Spleen (tissue), 11 donors: ENCODE measurements around the gene ART4. TPM values are rescaled to one million over a fixed set of nuclear protein-coding genes. Genes with fewer than 3 reads are reported as not detected.
A peak's percentile ranks its signal among the peaks of the same experiment; 100 is the strongest.

Experiments used
- DNase-seq: peaks from one replicate; pipeline ENCODE4 v3.0.0-alpha.2; 2020
- H3K27ac ChIP-seq, 8 donors: fragments of 200-600 bp; sonication (generic) in 7 of 8; 1 replicate in 4 of 8; 2 replicates in 4 of 8; pipeline versions ENCODE4 v1.5.0 to v1.8.0; 2016 to 2021; ENCODE audit warnings: inconsistent platforms in 4 of 8, mild to moderate bottlenecking in 4 of 8, moderate library complexity in 1 of 8
- H3K27me3 ChIP-seq, 7 donors: fragments of 200-600 bp; sonication (generic) in 6 of 7; replicated peaks in 1 of 7; 1 replicate in 4 of 7; 2 replicates in 3 of 7; pipeline versions ENCODE4 v1.5.0 to v1.8.0; 2016 to 2021; ENCODE audit warnings: inconsistent platforms in 3 of 7, mild to moderate bottlenecking in 1 of 7
- H3K36me3 ChIP-seq, 6 donors: fragments of 200-600 bp; sonication (generic) in 5 of 6; 1 replicate in 4 of 6; 2 replicates in 2 of 6; pipeline versions ENCODE4 v1.5.0 to v1.8.0; 2016 to 2021; ENCODE audit warnings: inconsistent platforms in 2 of 6
- H3K4me1 ChIP-seq, 6 donors: fragments of 200-600 bp; sonication (generic) in 5 of 6; 1 replicate in 3 of 6; 2 replicates in 3 of 6; pipeline versions ENCODE4 v1.5.0 to v1.8.0; 2016 to 2021; ENCODE audit warnings: inconsistent platforms in 3 of 6
- H3K4me3 ChIP-seq, 8 donors: fragments of 200-600 bp; sonication (generic) in 7 of 8; 1 replicate in 4 of 8; 2 replicates in 4 of 8; pipeline versions ENCODE4 v1.5.0 to v1.8.0; 2016 to 2021; ENCODE audit warnings: inconsistent platforms in 4 of 8, mild to moderate bottlenecking in 4 of 8, moderate library complexity in 2 of 8
- H3K9me3 ChIP-seq, 8 donors: fragments of 200-600 bp; sonication (generic) in 7 of 8; 1 replicate in 4 of 8; 2 replicates in 4 of 8; pipeline versions ENCODE4 v1.5.0 to v1.8.0; 2016 to 2021; ENCODE audit warnings: inconsistent platforms in 4 of 8
- POLR2A ChIP-seq, 3 donors: fragments of 450-650 bp; IDR thresholded peaks; one replicate each; pipeline ENCODE4 v1.5.1; 2017; ENCODE audit warnings: antibody characterized with exemption in 3 of 3, mild to moderate bottlenecking in 1 of 3
- POLR2AphosphoS5 ChIP-seq, 3 donors: sonication (generic); formaldehyde crosslinking; IDR thresholded peaks; one replicate each; pipeline ENCODE4 v1.5.1; 2017; ENCODE audit warnings: antibody characterized with exemption in 3 of 3
- WGBS, 5 donors: extraction: QIAGEN DNeasy Blood & Tissue Kit in 3 of 5; methylation state at CpG; one replicate each; pipeline versions ENCODE4 v1.1.5 to v1.1.7; 2013 to 2018; 5-methylcytosine and 5-hydroxymethylcytosine counted together
- intact Hi-C: fragments of 100-400 bp; cut with DNase I; formaldehyde crosslinking; loops from one replicate; pipeline ENCODE4 v1.15.0; 2023; ENCODE audit warnings: low total_unique reads
- polyA plus RNA-seq, 3 donors: library from polyadenylated mRNA; stranded (reverse); fragments of 200-250 nt; gene quantifications; one replicate each; pipeline ENCODE4 v1.2.1, GENCODE V29; 2013
- total RNA-seq, 7 donors: library from RNA; depleted of rRNA in 3 of 7; stranded (reverse); fragments of >200 nt in 3 of 7; fragmentation: NEBNext Ultra II Directional in 4 of 7; extraction: Animal tissue kit (Norgen Biotek cat#: 25700) in 4 of 7; gene quantifications; one replicate each; pipeline versions ENCODE4 v1.1.0 to v1.2.1, GENCODE V29; 2016 to 2021
- TF ChIP-seq, protein P1 (sequence below), 11 experiments: fragments of 200-600 bp in 7 of 11; fragments of 450-650 bp in 4 of 11; sonication (generic) in 4 of 11; IDR thresholded peaks in 8 of 11; conservative IDR thresholded peaks in 3 of 11; 1 replicate in 7 of 11; 2 replicates in 4 of 11; pipeline versions ENCODE4 v1.4.0 to v1.8.0; 2016 to 2021; ENCODE audit warnings: antibody characterized with exemption in 11 of 11, inconsistent platforms in 4 of 11, mild to moderate bottlenecking in 1 of 11
- donor health status: healthy with polysubstance abuse.
- donor health status: DM: no; HTN: no; CAD: no; lungs with moderate emphysema.
- donor health status: DM: no; HTN: no; CAD: no.
- donor health status: Bipolar disorder and iron deficiency.
- donor health status: healthy.
- donor health status: DM: no; HTN: no; CAD: no.
- donor health status: DM: yes; HTN: yes; CAD: no.

ART4 gene
- total and polyA plus RNA-seq, 10 donors, result 2.3 to 46.1 (median 18.1) TPM

GRCh38 chr12:14803011-14803829, 40.1 kb downstream of the ART4 start, which contains the start of the genes C12orf60 and WBP11:
TSS of gene C12orf60 (plus strand) at chr12:14803670. CDS start at chr12:14822936, 19,266 bp downstream.
TSS of gene WBP11 (minus strand) at chr12:14803478. CDS start at chr12:14801383, 2,095 bp downstream.
- Histone ChIP-seq H3K27ac (peak within 1 kb of the TSS; percentile 81 to 97 (median 93)), H3K4me3 (peak within 1 kb of the TSS; percentile 56 to 91 (median 80)), H3K27me3 (no peaks in the 10 kb centered on the region), H3K36me3 (peaks cover 0 to 30% (median 16%) of the 10 kb centered on the region in 6 donors), H3K4me1 (peaks cover 21 to 52% (median 41%) of the 10 kb centered on the region in 6 donors), H3K9me3 (no peaks in the 10 kb centered on the region)
- intact Hi-C loops, result no loop called here
- peak; percentile 94 for DNase-seq
- WGBS, 5 donors, result 0 to 1% (median 0%) methylated on average over 48 to 50 of the region's 50 CpGs
- TF ChIP-seq, protein P1, sequence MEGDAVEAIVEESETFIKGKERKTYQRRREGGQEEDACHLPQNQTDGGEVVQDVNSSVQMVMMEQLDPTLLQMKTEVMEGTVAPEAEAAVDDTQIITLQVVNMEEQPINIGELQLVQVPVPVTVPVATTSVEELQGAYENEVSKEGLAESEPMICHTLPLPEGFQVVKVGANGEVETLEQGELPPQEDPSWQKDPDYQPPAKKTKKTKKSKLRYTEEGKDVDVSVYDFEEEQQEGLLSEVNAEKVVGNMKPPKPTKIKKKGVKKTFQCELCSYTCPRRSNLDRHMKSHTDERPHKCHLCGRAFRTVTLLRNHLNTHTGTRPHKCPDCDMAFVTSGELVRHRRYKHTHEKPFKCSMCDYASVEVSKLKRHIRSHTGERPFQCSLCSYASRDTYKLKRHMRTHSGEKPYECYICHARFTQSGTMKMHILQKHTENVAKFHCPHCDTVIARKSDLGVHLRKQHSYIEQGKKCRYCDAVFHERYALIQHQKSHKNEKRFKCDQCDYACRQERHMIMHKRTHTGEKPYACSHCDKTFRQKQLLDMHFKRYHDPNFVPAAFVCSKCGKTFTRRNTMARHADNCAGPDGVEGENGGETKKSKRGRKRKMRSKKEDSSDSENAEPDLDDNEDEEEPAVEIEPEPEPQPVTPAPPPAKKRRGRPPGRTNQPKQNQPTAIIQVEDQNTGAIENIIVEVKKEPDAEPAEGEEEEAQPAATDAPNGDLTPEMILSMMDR (IDR thresholded peaks at IDR 0.05 in 8 of 11, conservative IDR thresholded peaks at IDR 0.05 in 3 of 11), result peak in 2 of 11 experiments; percentile 13 to 22
- TF ChIP-seq POLR2AphosphoS5 (IDR thresholded peaks at IDR 0.05), result peak; percentile 77 to 93 (median 85)
- TF ChIP-seq POLR2A (IDR thresholded peaks at IDR 0.05), result peak in 1 of 3 donors; percentile 88

DNA sequence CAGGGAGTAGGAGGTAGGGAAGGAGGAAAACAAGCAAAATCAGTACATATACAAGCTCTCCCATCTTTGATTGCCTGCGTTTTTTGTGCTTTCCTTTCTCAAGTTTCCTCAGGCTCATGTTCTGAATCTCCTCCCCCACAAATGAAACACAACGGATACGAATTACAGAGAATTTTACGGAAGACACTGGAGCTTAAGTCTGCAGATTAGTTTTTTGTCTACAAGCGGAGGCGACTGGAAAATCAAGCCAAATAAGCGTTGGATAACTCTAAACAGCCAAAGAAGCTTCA, 40.7 kb downstream of the ART4 start:
- H3K9me3 ChIP-seq, result no peaks in the 10 kb centered on the region
- intact Hi-C loops, result no loop called here
- peaks cover 21 to 52% (median 41%) of the 10 kb centered on the region in 6 donors for H3K4me1 ChIP-seq
- no peak for DNase-seq
- WGBS, 5 donors, result 0 to 1% (median 0%) methylated on average over 7 of the region's 7 CpGs
- peaks cover 0 to 35% (median 21%) of the 10 kb centered on the region in 6 donors for H3K36me3 ChIP-seq
- TF ChIP-seq, protein P1 (IDR thresholded peaks at IDR 0.05 in 8 of 11, conservative IDR thresholded peaks at IDR 0.05 in 3 of 11), result no peak
- TF ChIP-seq POLR2A (IDR thresholded peaks at IDR 0.05), result no peak
- no peak for TF ChIP-seq POLR2AphosphoS5 (IDR thresholded peaks at IDR 0.05)
- no peaks in the 10 kb centered on the region for H3K27me3 ChIP-seq
- H3K4me3 ChIP-seq, result peak overlapping the region; percentile 56 to 91 (median 80)
- H3K27ac ChIP-seq, result peak overlapping the region; percentile 81 to 97 (median 93)

DNA sequence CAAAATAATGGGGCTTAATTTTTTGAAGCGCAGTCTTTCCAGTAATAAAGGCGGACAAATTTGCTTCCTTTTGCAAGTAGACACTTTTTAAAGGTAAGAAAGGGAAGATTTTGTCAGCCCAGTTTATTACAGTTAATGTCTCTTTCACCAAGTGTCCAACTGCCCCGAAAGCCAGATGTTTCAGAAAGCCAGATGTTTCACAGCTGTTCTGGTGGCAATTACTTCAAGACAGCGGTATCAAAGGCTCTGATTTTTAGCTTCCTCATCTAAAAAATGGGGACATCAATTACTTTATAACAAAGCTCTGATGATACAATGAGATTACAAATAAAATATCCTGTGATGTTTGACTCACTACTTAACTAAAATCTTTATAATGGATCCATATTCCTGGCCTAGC, 41.1 kb downstream of the ART4 start:
- 69 to 80% (median 79%) methylated on average over 4 of the region's 4 CpGs for WGBS, 5 donors
- DNase-seq, result no peak
- peaks cover 0 to 40% (median 25%) of the 10 kb centered on the region in 6 donors for H3K36me3 ChIP-seq
- H3K27me3 ChIP-seq, result no peaks in the 10 kb centered on the region
- TF ChIP-seq POLR2AphosphoS5 (IDR thresholded peaks at IDR 0.05) (no peak), POLR2A (IDR thresholded peaks at IDR 0.05) (no peak)
- TF ChIP-seq, protein P1 (IDR thresholded peaks at IDR 0.05 in 8 of 11, conservative IDR thresholded peaks at IDR 0.05 in 3 of 11), result no peak
- H3K4me1 ChIP-seq, result peaks cover 21 to 52% (median 41%) of the 10 kb centered on the region in 6 donors
- intact Hi-C loops, result no loop called here
- H3K27ac ChIP-seq, result peak overlapping the region in 6 of 8 donors; percentile 85 to 97 (median 94)
- peak overlapping the region; percentile 56 to 91 (median 80) for H3K4me3 ChIP-seq
- no peaks in the 10 kb centered on the region for H3K9me3 ChIP-seq

- H3K27ac ChIP-seq, result peak overlapping the region in 1 of 8 donors; percentile 13
- peaks cover 5 to 100% (median 88%) of the 10 kb centered on the region in 6 donors for H3K36me3 ChIP-seq
- H3K4me3 ChIP-seq, result no peak overlapping the region
- WGBS, 5 donors, result 74 to 84% (median 77%) methylated on average over 4 of the region's 4 CpGs
- no peak for DNase-seq
- intact Hi-C loops, result no loop called here
- H3K27me3 ChIP-seq, result no peaks in the 10 kb centered on the region
- no peaks in the 10 kb centered on the region for H3K9me3 ChIP-seq
- TF ChIP-seq POLR2AphosphoS5 (IDR thresholded peaks at IDR 0.05) (no peak), POLR2A (IDR thresholded peaks at IDR 0.05) (no peak)
- TF ChIP-seq, protein P1 (IDR thresholded peaks at IDR 0.05 in 8 of 11, conservative IDR thresholded peaks at IDR 0.05 in 3 of 11), result no peak
- peaks cover 0 to 3% (median 0%) of the 10 kb centered on the region in 6 donors for H3K4me1 ChIP-seq
Measured at GRCh38 chr12:14795028-14795448, 48.3 kb downstream of the ART4 start.
